Measurements from ENCODE around the gene CRYBA1. TPM values are rescaled to one million over a fixed set of nuclear protein-coding genes. Genes with fewer than 3 reads are reported as not detected.
"Not testable (repeated sequence)": the region's sequence is repeated elsewhere in the genome, so short reads cannot be mapped to it uniquely, and the experiment has no call there.

Gene CRYBA1, protein sequence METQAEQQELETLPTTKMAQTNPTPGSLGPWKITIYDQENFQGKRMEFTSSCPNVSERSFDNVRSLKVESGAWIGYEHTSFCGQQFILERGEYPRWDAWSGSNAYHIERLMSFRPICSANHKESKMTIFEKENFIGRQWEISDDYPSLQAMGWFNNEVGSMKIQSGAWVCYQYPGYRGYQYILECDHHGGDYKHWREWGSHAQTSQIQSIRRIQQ
- not detected for total RNA-seq

DNA sequence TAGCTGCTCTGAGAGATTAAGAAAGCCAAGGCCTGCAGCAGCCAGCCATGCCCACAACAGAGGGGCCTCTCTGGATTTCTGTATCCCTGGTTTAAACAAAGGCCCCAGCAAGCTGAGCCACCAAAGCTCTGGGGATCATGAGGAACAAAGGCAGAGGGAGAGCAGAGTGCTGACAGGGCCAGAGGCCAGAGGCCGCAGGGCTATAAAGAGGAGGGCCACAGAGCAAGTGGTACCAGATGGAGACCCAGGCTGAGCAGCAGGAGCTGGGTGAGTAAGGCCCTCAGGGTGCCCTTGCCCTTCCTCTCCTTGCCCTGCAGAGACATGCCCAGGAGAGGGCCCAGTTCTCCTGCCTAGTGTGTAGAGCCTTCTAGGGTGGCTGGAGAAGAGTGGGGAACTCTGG, at the start of gene CRYBA1:
Gene CRYBA1, plus strand, starts transcription at position 232 of the 400 bp plus-strand sequence. Its CDS starts 5 bp downstream, at position 237.
- peaks cover 5% of the 10 kb centered on the region for H3K27me3 Mint-ChIP-seq
- no peaks in the 10 kb centered on the region for H3K9me3 Mint-ChIP-seq
- POLR2A ChIA-PET = no interaction called here
- no peak within 1 kb of the TSS for H3K4me3 Mint-ChIP-seq
- H3K27ac Mint-ChIP-seq = no peak within 1 kb of the TSS
- peaks cover under 1% of the 10 kb centered on the region for H3K36me3 Mint-ChIP-seq
- H3K4me1 Mint-ChIP-seq = peaks cover 2% of the 10 kb centered on the region
- DNase-seq = no peak
- no peak for ATAC-seq (ENCODE audit: low read depth)

DNA sequence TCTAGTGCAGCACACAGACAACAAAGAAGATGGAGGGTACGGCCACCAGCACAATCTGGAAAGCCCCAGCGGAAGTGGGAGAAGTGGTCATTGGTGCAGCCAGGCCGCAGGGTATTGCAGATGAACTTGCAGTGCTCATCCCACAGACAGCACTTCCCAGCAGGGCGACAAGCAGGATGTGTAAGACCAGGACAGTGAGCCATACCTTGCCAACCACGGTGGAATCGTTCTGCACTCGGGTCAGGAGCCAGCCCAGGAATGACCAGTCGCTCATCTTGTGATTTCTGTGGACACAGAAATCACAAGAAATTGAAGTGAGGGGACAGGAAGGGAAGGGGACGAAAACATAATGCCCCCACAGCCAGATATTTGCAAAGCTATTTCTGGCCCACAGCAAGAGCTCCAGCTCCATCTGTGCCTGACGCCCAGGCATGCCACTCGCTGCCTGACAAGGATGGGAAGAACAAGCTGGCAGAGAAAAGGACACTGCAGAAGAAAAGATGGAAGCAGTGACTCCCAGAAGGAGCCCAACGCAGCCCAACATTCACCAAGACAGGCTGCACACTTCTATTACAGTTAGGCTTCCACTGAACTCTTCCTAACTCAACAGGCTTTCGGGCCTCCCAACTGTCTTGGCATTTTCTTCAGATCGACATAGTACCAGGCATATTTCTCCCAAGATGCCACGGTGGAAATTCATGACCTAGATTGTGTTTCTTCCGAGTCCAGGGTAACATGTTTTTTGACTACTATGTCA, 49.0 kb upstream of the CRYBA1 start:
- DNase-seq (no peak), ATAC-seq (ENCODE audit: low read depth) (no peak)
- peaks cover 8% of the 10 kb centered on the region for H3K4me1 Mint-ChIP-seq
- no peak overlapping the region for H3K27ac Mint-ChIP-seq
- no peaks in the 10 kb centered on the region for H3K9me3 Mint-ChIP-seq
- H3K27me3 Mint-ChIP-seq = peaks cover 21% of the 10 kb centered on the region
- no peaks in the 10 kb centered on the region for H3K36me3 Mint-ChIP-seq
- no peak overlapping the region for H3K4me3 Mint-ChIP-seq
- POLR2A ChIA-PET = no interaction called here

DNA sequence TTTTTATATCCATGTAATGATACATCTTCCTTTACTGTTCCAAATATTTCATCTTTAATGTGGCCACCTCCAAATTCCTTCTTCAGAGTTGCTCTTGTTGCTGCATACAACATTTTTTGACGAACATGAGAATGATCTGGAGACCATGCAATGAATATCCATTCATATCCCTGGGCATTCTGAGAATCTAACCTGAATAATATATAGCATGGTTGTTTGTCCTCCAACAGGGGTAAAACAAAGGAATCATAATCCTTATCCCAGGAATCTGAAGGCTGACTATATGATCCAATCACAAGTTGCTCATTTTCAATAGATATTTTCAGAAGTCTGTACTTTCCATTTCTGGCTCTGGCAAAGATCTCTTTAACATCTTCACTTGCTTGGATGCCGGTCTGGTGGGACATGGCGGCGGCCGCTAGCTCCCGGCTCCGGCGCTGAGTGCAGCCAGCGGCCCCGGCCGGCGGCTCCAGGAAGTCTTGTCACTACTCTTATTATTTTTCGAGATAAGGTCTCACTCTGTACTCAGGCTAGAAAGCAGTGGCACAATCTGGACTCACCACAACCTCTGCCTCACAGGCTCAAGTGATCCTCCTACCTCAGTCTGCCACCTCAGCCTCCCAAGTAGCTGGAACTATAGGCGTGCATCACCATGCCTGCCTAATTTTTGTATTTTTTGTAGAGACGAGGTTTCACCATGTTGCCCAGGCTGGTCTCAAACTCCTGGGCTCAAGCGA, 42.4 kb upstream of the CRYBA1 start:
- ATAC-seq (ENCODE audit: low read depth) = peak; percentile 39
- not testable (repeated sequence) for H3K27ac Mint-ChIP-seq, H3K36me3 Mint-ChIP-seq, H3K9me3 Mint-ChIP-seq, DNase-seq, H3K4me3 Mint-ChIP-seq, H3K4me1 Mint-ChIP-seq
- POLR2A ChIA-PET = interaction anchor here (1.0 kb wide), 1 partner anchor 90 kb away, joined by 3 read pairs; no protein-coding TSS in a partner anchor
- H3K27me3 Mint-ChIP-seq = peaks cover 28% of the 10 kb centered on the region

DNA sequence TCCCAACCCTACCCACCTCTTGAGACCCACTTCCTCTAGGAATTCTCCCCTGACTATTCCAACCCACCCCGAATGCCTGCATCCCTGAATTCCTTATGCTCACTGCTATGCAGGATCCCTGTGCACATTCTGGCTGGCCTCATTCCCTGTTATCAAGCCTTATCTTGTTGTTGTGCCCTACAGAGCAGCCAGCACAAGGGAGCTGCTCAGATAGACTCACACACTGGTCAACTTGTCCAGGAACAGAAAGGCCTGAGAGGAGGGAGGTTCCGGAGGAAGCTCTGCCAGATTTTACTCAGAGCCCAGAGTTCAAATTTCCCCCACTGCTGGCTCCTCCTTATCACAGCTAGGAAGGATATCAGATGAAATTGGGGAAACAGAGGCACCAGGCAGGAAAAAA, 41.6 kb upstream of the CRYBA1 start:
- Mint-ChIP-seq H3K27ac (no peak overlapping the region), H3K27me3 (peaks cover 28% of the 10 kb centered on the region), H3K4me3 (no peak overlapping the region), H3K4me1 (no peaks in the 10 kb centered on the region), H3K36me3 (no peaks in the 10 kb centered on the region), H3K9me3 (no peaks in the 10 kb centered on the region)
- POLR2A ChIA-PET = interaction anchor here (1.0 kb wide), 1 partner anchor 89 kb away, joined by 3 read pairs; no protein-coding TSS in a partner anchor
- DNase-seq = no peak
- no peak for ATAC-seq (ENCODE audit: low read depth)

DNA sequence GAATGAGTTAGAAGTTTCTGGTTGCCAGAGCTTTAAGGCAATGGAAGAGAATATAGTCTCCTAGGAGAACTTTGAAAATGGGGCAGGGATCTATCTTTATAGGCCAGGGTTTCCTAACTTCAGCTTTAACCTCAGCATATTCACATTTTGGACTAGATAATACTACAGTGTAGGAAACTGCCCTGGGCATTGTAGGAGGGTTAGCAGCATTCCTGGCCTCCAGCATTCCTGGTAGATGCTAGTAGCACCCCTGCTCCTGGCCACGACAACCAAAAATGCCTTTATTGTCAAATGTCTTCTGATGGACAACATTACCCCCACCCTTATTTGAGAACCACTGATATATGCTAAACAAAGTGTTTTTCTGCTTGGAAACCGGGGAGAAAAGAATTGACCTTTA, 38.7 kb upstream of the CRYBA1 start:
- Mint-ChIP-seq H3K36me3 (no peaks in the 10 kb centered on the region), H3K9me3 (no peaks in the 10 kb centered on the region), H3K27me3 (peaks cover 22% of the 10 kb centered on the region)

DNA sequence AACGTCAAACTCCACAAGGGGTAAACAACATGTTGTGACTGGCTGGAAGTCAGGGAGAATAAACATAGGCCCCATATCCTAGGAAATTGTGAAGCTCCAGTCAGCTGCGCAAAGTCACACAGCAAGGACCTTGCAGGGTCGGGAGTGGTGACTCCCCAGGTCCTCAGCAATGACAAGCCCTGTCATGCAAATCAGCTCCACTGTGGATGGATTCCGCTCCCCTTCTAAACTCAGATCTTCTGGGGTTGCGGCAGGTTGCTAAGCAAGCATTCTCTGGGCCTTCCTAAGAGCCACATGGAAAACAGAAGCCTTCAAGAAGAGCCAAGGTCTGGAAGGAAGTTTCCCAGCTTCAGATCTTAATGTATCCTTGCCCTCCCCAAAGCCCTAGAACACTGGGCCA, 37.6 kb upstream of the CRYBA1 start:
- POLR2A ChIA-PET = interaction anchor here (0.7 to 0.8 kb wide), 2 partner anchors 16 to 52 kb away, joined by 3 read pairs; no protein-coding TSS in a partner anchor
- ATAC-seq (ENCODE audit: low read depth) = no peak
- Mint-ChIP-seq H3K4me3 (no peak overlapping the region), H3K27me3 (peaks cover 19% of the 10 kb centered on the region), H3K36me3 (no peaks in the 10 kb centered on the region), H3K4me1 (no peaks in the 10 kb centered on the region), H3K27ac (no peak overlapping the region), H3K9me3 (no peaks in the 10 kb centered on the region)
- no peak for DNase-seq

More for the DNA sequence above, 38.7 kb upstream of the CRYBA1 start:
- Mint-ChIP-seq H3K4me3 (no peak overlapping the region), H3K4me1 (no peaks in the 10 kb centered on the region), H3K27ac (no peak overlapping the region)
- ATAC-seq (ENCODE audit: low read depth) = no peak
- POLR2A ChIA-PET = no interaction called here
- DNase-seq = no peak

DNA sequence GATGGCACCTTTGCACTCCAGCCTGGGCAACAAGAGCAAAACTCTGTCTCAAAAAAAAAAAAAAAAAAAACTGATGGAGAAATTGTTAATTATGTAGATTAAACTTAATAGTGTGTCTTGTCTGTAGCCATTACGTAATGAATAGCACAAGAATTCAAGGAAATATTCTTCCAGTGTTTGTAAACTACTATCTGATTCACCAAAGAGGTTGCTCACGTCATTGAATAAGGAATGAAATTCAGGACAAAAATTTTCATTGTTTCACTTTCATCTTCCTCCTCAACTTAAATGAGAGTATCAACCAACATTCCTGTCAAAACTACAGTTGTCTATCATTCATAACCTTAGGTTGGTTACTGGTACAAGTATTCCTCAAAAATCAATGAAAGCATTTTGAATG, 35.8 kb upstream of the CRYBA1 start:
- no peak for ATAC-seq (ENCODE audit: low read depth)
- Mint-ChIP-seq H3K4me3 (no peak overlapping the region), H3K4me1 (no peaks in the 10 kb centered on the region), H3K9me3 (no peaks in the 10 kb centered on the region), H3K27me3 (peaks cover 8% of the 10 kb centered on the region), H3K27ac (no peak overlapping the region), H3K36me3 (no peaks in the 10 kb centered on the region)
- no peak for DNase-seq
- POLR2A ChIA-PET = no interaction called here

DNA sequence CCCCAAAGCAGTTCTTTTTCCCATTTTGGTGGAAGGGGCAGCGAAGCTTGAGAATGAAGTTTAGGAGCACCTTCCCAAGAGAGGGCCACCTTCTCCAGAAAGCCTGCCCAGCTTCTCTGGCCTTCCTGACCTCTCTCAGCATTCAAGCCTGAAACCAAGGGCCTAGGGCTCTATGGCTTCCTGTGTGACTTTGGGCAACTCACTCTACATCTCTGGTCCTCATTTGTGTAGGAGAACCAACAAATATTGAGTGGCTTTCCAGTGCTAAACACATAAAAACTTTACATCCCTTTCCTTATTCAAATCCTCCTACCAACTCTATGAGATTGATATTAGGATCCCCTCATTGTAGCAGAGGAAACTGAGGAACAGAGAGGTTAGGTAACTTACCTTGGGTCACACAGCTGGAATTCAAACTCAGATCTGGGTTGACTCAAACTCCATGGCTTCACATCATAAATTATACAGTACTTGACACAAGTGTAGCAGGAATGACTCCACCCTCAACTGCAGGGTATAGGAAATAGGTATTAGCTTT, 34.5 kb upstream of the CRYBA1 start:
- H3K4me1 Mint-ChIP-seq = no peaks in the 10 kb centered on the region
- H3K9me3 Mint-ChIP-seq = no peaks in the 10 kb centered on the region
- POLR2A ChIA-PET = no interaction called here
- peaks cover 8% of the 10 kb centered on the region for H3K27me3 Mint-ChIP-seq
- DNase-seq = no peak
- H3K4me3 Mint-ChIP-seq = no peak overlapping the region
- no peak for ATAC-seq (ENCODE audit: low read depth)
- no peaks in the 10 kb centered on the region for H3K36me3 Mint-ChIP-seq
- H3K27ac Mint-ChIP-seq = no peak overlapping the region

DNA sequence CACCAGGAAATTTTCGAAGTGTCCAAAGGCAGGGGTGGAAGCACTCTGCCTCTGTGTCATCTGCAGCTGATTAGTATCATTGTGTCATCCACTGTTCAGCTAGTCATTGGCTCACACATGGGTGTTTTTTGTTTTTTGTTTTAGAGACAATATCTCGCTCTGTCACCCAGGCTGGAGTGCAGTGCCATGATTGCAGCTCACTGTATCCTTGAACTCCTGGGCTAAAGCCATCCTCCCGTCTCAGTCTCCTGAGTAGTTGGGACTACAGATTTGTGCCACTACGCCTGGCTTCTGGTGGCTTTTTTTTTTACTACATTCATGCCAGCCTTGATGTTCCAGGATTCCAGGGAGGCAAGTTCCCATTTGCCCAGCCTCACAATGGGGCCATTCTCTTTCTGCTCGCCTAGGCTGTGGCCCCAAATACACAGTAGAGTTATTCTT, 34.0 kb upstream of the CRYBA1 start:
- POLR2A ChIA-PET = no interaction called here
- H3K27me3 Mint-ChIP-seq = peaks cover 6% of the 10 kb centered on the region
- no peaks in the 10 kb centered on the region for H3K36me3 Mint-ChIP-seq

DNA sequence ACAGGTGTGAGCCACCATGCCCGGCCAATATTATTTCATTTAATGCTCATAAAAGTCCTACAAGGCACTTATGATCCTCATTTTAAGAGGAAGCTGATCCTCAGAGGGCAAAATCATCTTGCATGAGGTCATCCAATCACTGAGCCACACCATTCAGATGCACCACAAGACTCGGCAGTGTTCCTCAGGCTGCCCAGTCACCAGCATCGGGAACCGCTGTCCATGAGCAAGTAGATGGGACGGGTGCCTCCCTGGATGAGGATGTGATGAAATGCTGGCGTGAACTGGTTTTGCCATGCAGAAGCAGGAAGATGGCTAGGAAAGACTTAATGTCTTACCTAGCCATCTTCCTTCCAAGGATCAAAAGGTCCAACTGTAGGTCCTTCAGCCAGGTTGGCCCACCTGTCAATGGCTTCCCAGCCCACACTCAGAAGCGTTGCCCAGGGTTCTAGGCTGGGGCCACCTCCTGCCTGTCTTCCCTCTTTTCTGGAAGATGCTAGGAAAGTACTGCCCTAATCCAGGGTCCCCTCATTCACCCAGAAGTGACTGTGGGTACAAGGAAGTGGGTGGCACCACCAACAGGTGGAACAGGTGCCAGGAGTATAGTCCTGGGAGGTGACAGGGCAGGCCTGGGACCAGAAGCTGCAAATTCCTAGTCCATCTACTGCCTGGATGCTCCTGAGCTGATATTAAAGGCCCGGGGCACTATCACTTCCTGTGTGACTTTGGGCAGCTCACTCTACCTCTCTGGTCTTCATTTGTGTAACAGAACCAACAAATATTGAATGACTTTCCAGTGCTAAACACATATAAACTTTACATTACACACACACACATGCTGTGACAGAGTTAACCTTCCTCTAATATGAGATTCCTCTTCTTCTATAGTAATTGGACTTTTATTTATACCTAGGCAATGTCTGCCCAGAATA, 32.2 kb upstream of the CRYBA1 start:
- no peaks in the 10 kb centered on the region for H3K9me3 Mint-ChIP-seq
- H3K4me3 Mint-ChIP-seq = no peak overlapping the region
- H3K27ac Mint-ChIP-seq = no peak overlapping the region
- POLR2A ChIA-PET = no interaction called here
- peaks cover 5% of the 10 kb centered on the region for H3K4me1 Mint-ChIP-seq
- no peaks in the 10 kb centered on the region for H3K36me3 Mint-ChIP-seq
- no peak for DNase-seq
- no peak for ATAC-seq (ENCODE audit: low read depth)
- H3K27me3 Mint-ChIP-seq = peaks cover 6% of the 10 kb centered on the region

More for the DNA sequence above, 34.0 kb upstream of the CRYBA1 start:
- H3K27ac Mint-ChIP-seq = no peak overlapping the region
- H3K4me3 Mint-ChIP-seq = no peak overlapping the region
- no peaks in the 10 kb centered on the region for H3K4me1 Mint-ChIP-seq
- H3K9me3 Mint-ChIP-seq = no peaks in the 10 kb centered on the region
- DNase-seq = no peak
- no peak for ATAC-seq (ENCODE audit: low read depth)

DNA sequence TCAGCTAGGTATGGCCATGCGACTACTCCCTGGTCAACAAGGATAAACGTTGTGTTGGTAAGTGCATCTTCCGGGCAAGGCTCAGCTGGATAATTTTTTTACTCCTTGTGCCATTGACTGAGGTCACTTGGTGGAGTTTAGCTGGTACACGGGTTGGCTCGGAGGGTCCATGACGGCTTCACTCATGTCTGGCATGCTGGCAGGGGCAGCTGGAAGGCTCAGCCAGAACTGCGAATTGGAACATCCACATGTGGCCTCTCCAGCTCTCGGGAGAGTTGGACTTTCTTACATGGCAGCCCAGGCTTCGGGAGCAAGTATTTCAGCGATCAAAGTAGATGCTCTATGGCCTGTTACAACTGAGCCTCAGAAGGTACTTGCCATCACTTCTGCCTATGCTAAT, 31.5 kb upstream of the CRYBA1 start:
- Mint-ChIP-seq H3K36me3 (no peaks in the 10 kb centered on the region), H3K27ac (no peak overlapping the region), H3K4me1 (peaks cover 8% of the 10 kb centered on the region), H3K27me3 (peaks cover 7% of the 10 kb centered on the region), H3K4me3 (no peak overlapping the region), H3K9me3 (no peaks in the 10 kb centered on the region)
- ATAC-seq (ENCODE audit: low read depth) (no peak), DNase-seq (no peak)
- POLR2A ChIA-PET = interaction anchor here (1.0 kb wide), 1 partner anchor 65 kb away, joined by 3 read pairs; no protein-coding TSS in a partner anchor

DNA sequence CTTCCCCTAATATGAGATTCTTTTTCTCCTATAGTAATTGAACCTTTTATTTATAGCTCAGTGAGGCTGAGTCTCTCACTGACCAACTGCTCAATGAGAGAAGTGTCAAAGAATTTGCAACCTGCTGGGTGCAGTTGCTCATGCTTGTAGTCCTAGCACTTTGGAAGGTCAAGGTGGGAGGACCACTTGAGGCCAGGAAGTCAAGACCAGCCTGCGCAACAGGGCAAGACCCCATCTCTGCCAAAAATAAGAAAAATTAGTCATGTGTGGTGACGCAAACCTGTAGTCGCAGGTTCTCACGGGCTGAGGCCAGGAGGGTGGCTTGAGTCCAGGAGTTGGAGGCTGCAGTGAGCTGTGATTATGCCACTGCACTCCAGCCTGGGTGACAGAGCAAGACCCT, 30.9 kb upstream of the CRYBA1 start:
- Mint-ChIP-seq H3K4me1 (peaks cover 8% of the 10 kb centered on the region), H3K27me3 (peaks cover 7% of the 10 kb centered on the region), H3K36me3 (no peaks in the 10 kb centered on the region), H3K27ac (no peak overlapping the region), H3K9me3 (no peaks in the 10 kb centered on the region), H3K4me3 (no peak overlapping the region)
- ATAC-seq (ENCODE audit: low read depth) (no peak), DNase-seq (no peak)
- POLR2A ChIA-PET = interaction anchor here (1.0 kb wide), 1 partner anchor 65 kb away, joined by 3 read pairs; no protein-coding TSS in a partner anchor
